B cell (primary cell): ENCODE results near the gene SECTM1. TPM values are rescaled to one million over a fixed set of nuclear protein-coding genes. Genes with fewer than 3 reads are reported as not detected.

ENCODE experiments used
- ATAC-seq: fragments of 200-7000 bp; cut with Tn5 transposase; one replicate; pipeline ENCODE4 v1.10.0; 2021; ENCODE audit warnings: low read depth, mild to moderate bottlenecking, moderate number of reproducible peaks, moderate library complexity
- CTCF ChIA-PET: fragments of 350-600 bp; sonication (Branson Sonifier 250); formaldehyde crosslinking; loops from one replicate; lab custom pipeline; 2021; ENCODE audit warnings: antibody characterized with exemption, inconsistent platforms; lab: Charles Lee
- POLR2A ChIA-PET: fragments of 350-600 bp; sonication (Branson Sonifier 250); formaldehyde crosslinking; loops from one replicate; lab custom pipeline; 2021; ENCODE audit warnings: antibody characterized with exemption; lab: Charles Lee
- DNase-seq: peaks from one replicate; pipeline ENCODE4 v3.0.0; 2013
- H2AFZ ChIP-seq: 2 replicates; pipeline ENCODE4 v1.6.1; 2012; ENCODE audit warnings: mild to moderate bottlenecking, low read depth, low read length; ENCODE audit not compliant: insufficient read depth, poor library complexity, severe bottlenecking
- H3K27ac ChIP-seq, 2 donors: 1 replicate in 1 of 2; 2 replicates in 1 of 2; pipeline ENCODE4 v1.5.1; 2012 to 2013; ENCODE audit warnings: low read length in 2 of 2, mild to moderate bottlenecking in 2 of 2, moderate library complexity in 1 of 2
- H3K27me3 ChIP-seq, 4 experiments: fragments of 200-600 bp in 1 of 4; sonication (generic) in 1 of 4; replicated peaks in 1 of 4; 1 replicate in 2 of 4; 2 replicates in 2 of 4; pipeline versions ENCODE4 v1.6.1 to v1.7.0; 2013 to 2016; ENCODE audit warnings: low read length in 3 of 4, mild to moderate bottlenecking in 2 of 4, mixed read lengths in 1 of 4, moderate library complexity in 1 of 4; ENCODE audit not compliant: insufficient read depth in 4 of 4, control insufficient read depth in 3 of 4; ENCODE audit errors: control extremely low read depth in 1 of 4
- H3K36me3 ChIP-seq, 2 experiments: replicated peaks in 1 of 2; 1 replicate in 1 of 2; 2 replicates in 1 of 2; pipeline versions ENCODE4 v1.6.1 to v1.7.1; 2013; ENCODE audit warnings: low read length in 1 of 2; ENCODE audit not compliant: insufficient read depth in 2 of 2, control insufficient read depth in 1 of 2; ENCODE audit errors: control extremely low read depth in 1 of 2, extremely low read depth in 1 of 2
- H3K4me1 ChIP-seq, 2 donors: fragments of 200-600 bp in 1 of 2; sonication (generic) in 1 of 2; 1 replicate in 1 of 2; 2 replicates in 1 of 2; pipeline versions ENCODE4 v1.5.1 to v1.6.1; 2013 to 2017; ENCODE audit warnings: low read length in 2 of 2; ENCODE audit not compliant: control insufficient read depth in 2 of 2, insufficient read depth in 2 of 2
- H3K4me2 ChIP-seq: replicated peaks from 2 replicates; pipeline ENCODE3; 2012; ENCODE audit warnings: mild to moderate bottlenecking, low read depth, low read length; ENCODE audit not compliant: poor library complexity, severe bottlenecking
- H3K4me3 ChIP-seq, 5 experiments: fragments of 200-600 bp in 1 of 5; sonication (generic) in 1 of 5; 1 replicate in 3 of 5; 2 replicates in 2 of 5; pipeline versions ENCODE4 v1.5.1 to v1.7.0; 2011 to 2016; ENCODE audit warnings: low read length in 4 of 5, mild to moderate bottlenecking in 4 of 5, low read depth in 2 of 5, control low read depth in 1 of 5, moderate library complexity in 1 of 5; ENCODE audit not compliant: insufficient read depth in 1 of 5; ENCODE audit errors: control extremely low read depth in 1 of 5, extremely low read depth in 1 of 5
- H3K79me2 ChIP-seq: fragments of 200-600 bp; sonication (generic); one replicate; pipeline ENCODE4 v1.6.0; 2016; ENCODE audit warnings: low read length; ENCODE audit not compliant: control insufficient read depth, insufficient read depth
- H3K9ac ChIP-seq: fragments of 200-600 bp; sonication (generic); 2 replicates; pipeline ENCODE4 v1.6.1; 2017; ENCODE audit warnings: mild to moderate bottlenecking, low read length, moderate library complexity
- H3K9me3 ChIP-seq, 3 donors: one replicate each; pipeline versions ENCODE4 v1.6.1 to v1.7.1; 2013; ENCODE audit warnings: low read length in 2 of 3; ENCODE audit not compliant: control insufficient read depth in 2 of 3, insufficient read depth in 1 of 3; ENCODE audit errors: control extremely low read depth in 1 of 3
- H4K20me1 ChIP-seq: 2 replicates; pipeline ENCODE4 v1.6.0; 2012; ENCODE audit warnings: mild to moderate bottlenecking, low read length; ENCODE audit not compliant: insufficient read depth, control insufficient read depth, poor library complexity, severe bottlenecking
- H3K27ac Mint-ChIP-seq: one replicate; pipeline ENCODE4 v1.8.0; 2021; ENCODE audit warnings: mixed read lengths
- H3K27me3 Mint-ChIP-seq: one replicate; pipeline ENCODE4 v1.8.0; 2021; ENCODE audit warnings: mixed read lengths
- H3K4me1 Mint-ChIP-seq: one replicate; pipeline ENCODE4 v1.8.0; 2021; ENCODE audit warnings: mixed read lengths
- H3K4me3 Mint-ChIP-seq: one replicate; pipeline ENCODE4 v1.8.0; 2021; ENCODE audit warnings: mixed read lengths
- H3K9me3 Mint-ChIP-seq: one replicate; pipeline ENCODE4 v1.8.0; 2022; ENCODE audit warnings: mixed read lengths; ENCODE audit not compliant: insufficient read depth
- CTCF ChIP-seq: fragments of 200-600 bp; IDR thresholded peaks from one replicate; pipeline ENCODE4 v1.8.0; 2022; ENCODE audit warnings: antibody characterized with exemption, mild to moderate bottlenecking
- EZH2 ChIP-seq: IDR thresholded peaks from 2 replicates; pipeline ENCODE4 v1.6.1; 2012; ENCODE audit warnings: borderline replicate concordance, low read depth, mild to moderate bottlenecking, moderate library complexity, low read length; ENCODE audit not compliant: insufficient read depth, poor library complexity, severe bottlenecking
- WGBS: methylation state at CpG from one replicate; pipeline ENCODE4 v1.1.5; 2013; ENCODE audit warnings: missing lambda C conversion rate; ENCODE audit not compliant: insufficient coverage; 5-methylcytosine and 5-hydroxymethylcytosine counted together
- intact Hi-C: fragments of 100-400 bp; cut with micrococcal nuclease; formaldehyde crosslinking; loops from one replicate; pipeline ENCODE4 v1.10.0; 2022
- polyA plus RNA-seq: library from polyadenylated mRNA; depleted of rRNA; stranded (reverse); fragments of >200 nt; gene quantifications from 2 replicates; pipeline ENCODE4 v1.2.3, GENCODE V29; 2012
- total RNA-seq, 2 donors: library from RNA; stranded (reverse); fragments of 120-200 nt in 1 of 2; gene quantifications; 1 replicate in 1 of 2; 2 replicates in 1 of 2; pipeline versions ENCODE4 v1.2.3 to v1.2.4, GENCODE V29; 2013 to 2022

The SECTM1 gene
- total and polyA plus RNA-seq, 2 donors (not counting 1 experiment from before 2014, with no cell fraction given) = 0.17 to 1.2 TPM

GRCh38 chr17:82345151-82345976 lies 11.8 kb upstream of the SECTM1 start:
- no peaks in the 10 kb centered on the region for H3K36me3 ChIP-seq
- H2AFZ ChIP-seq = no peak overlapping the region
- TF ChIP-seq CTCF = no peak
- TF ChIP-seq EZH2 = no peak
- intact Hi-C loops = no loop called here
- H3K9me3 Mint-ChIP-seq = no peaks in the 10 kb centered on the region
- no peak for ATAC-seq
- peaks cover 0 to 5% (median 0%) of the 10 kb centered on the region in 3 donors for H3K9me3 ChIP-seq
- peaks cover 6% of the 10 kb centered on the region for H3K4me1 Mint-ChIP-seq
- no peaks in the 10 kb centered on the region for H4K20me1 ChIP-seq
- DNase-seq = no peak
- no peak overlapping the region for H3K4me2 ChIP-seq
- no peak overlapping the region for H3K9ac ChIP-seq
- POLR2A ChIA-PET = no interaction called here
- H3K27ac ChIP-seq = no peak overlapping the region
- no peak overlapping the region for H3K27ac Mint-ChIP-seq
- H3K27me3 ChIP-seq = peaks cover 0 to 14% (median 0%) of the 10 kb centered on the region in 4 experiments
- peaks cover 4% of the 10 kb centered on the region in 2 donors for H3K4me1 ChIP-seq
- H3K27me3 Mint-ChIP-seq = peaks cover 15% of the 10 kb centered on the region
- 89% methylated on average over 32 of the region's 42 CpGs for WGBS
- no peaks in the 10 kb centered on the region for H3K79me2 ChIP-seq
- CTCF ChIA-PET = interaction anchor here (0.6 to 1.2 kb wide), 3 partner anchors 25 to 210 kb away, joined by 3 read pairs; no protein-coding TSS in a partner anchor
- no peak overlapping the region for H3K4me3 Mint-ChIP-seq
- H3K4me3 ChIP-seq = no peak overlapping the region
